ENCODE data around the gene PSTPIP1.

The PSTPIP1 gene

DNA sequence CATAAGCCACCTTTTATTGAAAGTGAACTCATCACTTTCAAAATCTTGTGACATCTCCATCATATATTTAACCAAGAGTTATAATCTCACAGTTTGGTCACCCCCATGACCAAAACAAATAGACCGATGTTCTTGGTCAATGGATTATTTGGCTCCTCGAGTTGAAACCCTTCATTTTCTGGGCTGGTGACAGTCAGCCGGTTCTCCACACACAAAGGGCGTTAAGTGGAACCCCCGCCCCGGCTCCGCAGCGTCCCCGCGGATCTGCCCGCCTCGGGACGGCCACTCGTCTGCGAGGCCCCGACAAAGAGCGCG, 75.2 kb downstream of the PSTPIP1 start:
- no peak for TF ChIP-seq ZNF274 (IDR thresholded peaks at IDR 0.05; ENCODE audit: low read depth, low read length)
- H3K4me3 ChIP-seq (ENCODE audit: low read length), result peak overlapping the region; percentile 71

DNA sequence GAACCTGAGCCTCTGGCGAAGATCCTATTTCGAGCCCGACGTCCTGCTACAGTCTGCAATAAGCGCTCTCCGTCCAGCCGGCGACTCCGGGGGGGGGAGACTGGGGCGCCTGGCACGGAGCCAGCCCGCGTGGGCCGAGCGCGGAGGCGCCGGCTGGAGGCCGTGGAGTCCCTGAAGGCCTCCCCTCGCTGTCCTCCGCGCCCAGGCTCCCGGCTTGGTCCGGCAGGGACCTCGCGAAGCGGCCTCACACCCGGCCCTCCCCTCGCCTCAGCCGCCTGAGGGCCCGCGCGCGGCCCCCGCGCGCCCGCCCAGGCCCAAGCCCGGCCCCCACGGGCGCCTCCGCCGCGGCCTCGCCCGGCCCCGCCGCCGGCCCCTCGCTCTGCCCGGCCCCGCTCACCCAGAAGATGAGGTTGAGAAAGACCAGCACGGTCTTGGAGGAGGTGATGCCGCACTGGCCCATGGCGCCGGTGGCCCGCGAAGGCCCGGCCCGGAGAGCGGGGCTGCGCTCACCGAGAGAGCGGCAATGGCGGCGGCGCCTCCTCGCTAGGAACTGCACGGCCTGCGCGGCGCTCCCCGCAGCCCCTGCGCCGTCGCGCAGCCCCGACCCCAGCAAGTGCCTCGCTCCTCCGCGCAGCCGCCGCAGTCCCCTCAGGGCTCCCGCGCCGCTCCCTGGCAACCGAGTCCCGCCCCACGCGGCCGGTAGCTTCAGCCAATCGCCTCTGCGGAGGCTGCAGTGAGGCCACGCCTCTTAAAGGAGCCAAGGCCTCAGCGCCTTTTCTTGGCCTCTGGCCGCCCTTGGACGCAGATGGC, 75.8 kb downstream of the PSTPIP1 start, which contains the start of gene TSPAN3:
Gene TSPAN3, minus strand, starts transcription at position 615 of the 810 bp plus-strand sequence. Its CDS starts 155 bp downstream, at position 460.
- peak within 1 kb of the TSS; percentile 71 for H3K4me3 ChIP-seq (ENCODE audit: low read length)
- no peak for TF ChIP-seq ZNF274 (IDR thresholded peaks at IDR 0.05; ENCODE audit: low read depth, low read length)

GRCh38 chr15:77071305-77072223, 76.6 kb downstream of the PSTPIP1 start:
- H3K4me3 ChIP-seq (ENCODE audit: low read length), result no peak overlapping the region
- no peak for TF ChIP-seq ZNF274 (IDR thresholded peaks at IDR 0.05; ENCODE audit: low read depth, low read length)

DNA sequence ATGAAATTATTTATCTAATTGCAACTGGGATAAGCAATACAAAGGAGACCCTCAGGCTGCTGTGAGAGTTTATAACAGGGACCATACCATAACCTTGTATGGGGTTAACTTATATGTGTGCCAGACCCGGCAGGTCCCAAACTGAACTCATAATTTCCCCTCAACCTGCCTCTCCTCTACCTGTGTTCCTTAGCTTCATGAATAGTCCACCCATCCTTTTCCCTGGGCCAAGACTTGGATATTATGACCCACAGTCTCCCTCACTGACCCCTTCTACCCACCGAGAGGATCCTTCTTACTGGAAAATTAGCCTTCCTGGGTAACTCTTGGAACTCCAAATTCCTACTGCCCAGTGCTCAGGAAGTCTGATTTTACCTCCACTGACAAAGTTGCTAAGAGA, 79.4 kb downstream of the PSTPIP1 start:
- TF ChIP-seq ZNF274 (IDR thresholded peaks at IDR 0.05; ENCODE audit: low read depth, low read length), result no peak
- no peak overlapping the region for H3K4me3 ChIP-seq (ENCODE audit: low read length)

GRCh38 chr15:77075528-77075927, 80.6 kb downstream of the PSTPIP1 start:
- TF ChIP-seq ZNF274 (IDR thresholded peaks at IDR 0.05; ENCODE audit: low read depth, low read length), result no peak

DNA sequence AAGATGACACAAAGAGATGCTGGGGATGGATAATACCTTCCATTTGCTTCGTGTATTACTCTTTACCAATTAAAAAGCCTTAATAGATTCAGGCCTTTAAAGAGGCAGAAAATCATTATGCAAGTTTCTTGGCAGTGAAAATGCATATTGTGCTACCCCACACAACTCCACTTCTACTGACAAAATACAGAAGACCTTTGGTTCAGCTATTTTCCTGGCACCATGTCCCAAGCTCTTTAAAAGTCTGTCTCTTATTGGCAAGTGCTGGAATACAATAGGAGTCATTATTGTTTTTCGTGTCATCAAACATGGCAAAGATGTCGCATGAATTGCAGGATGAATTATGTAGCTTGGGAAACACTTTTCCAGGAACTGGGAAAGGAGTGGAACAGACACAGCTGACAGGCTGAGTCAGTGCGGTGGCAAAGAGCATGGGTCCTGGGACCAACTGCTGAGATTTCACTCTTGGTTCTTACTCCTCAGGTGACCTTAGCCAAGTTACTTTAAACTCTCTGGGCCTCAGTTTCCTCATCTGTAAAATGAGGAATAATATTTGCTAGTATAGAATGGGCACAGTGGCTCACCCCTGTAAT, 81.5 kb downstream of the PSTPIP1 start:
- no peak for TF ChIP-seq ZNF274 (IDR thresholded peaks at IDR 0.05; ENCODE audit: low read depth, low read length)

More at GRCh38 chr15:77075528-77075927, 80.6 kb downstream of the PSTPIP1 start:
- H3K4me3 ChIP-seq (ENCODE audit: low read length), result no peak overlapping the region

GRCh38 chr15:77081971-77082370, 87.0 kb downstream of the PSTPIP1 start:
- no peak overlapping the region for H3K4me3 ChIP-seq (ENCODE audit: low read length)
- TF ChIP-seq ZNF274 (IDR thresholded peaks at IDR 0.05; ENCODE audit: low read depth, low read length), result no peak

More for the DNA sequence above, 81.5 kb downstream of the PSTPIP1 start:
- H3K4me3 ChIP-seq (ENCODE audit: low read length), result no peak overlapping the region

- TF ChIP-seq ZNF274 (IDR thresholded peaks at IDR 0.05; ENCODE audit: low read depth, low read length), result no peak
- no peak overlapping the region for H3K4me3 ChIP-seq (ENCODE audit: low read length)
These were observed 88.6 kb downstream of the PSTPIP1 start for GRCh38 chr15:77083381-77084160.

GRCh38 chr15:77084436-77084835, 89.5 kb downstream of the PSTPIP1 start:
- TF ChIP-seq ZNF274 (IDR thresholded peaks at IDR 0.05; ENCODE audit: low read depth, low read length), result no peak
- no peak overlapping the region for H3K4me3 ChIP-seq (ENCODE audit: low read length)

- no peak overlapping the region for H3K4me3 ChIP-seq (ENCODE audit: low read length)
- TF ChIP-seq ZNF274 (IDR thresholded peaks at IDR 0.05; ENCODE audit: low read depth, low read length), result no peak
These were observed 90.4 kb downstream of the PSTPIP1 start for GRCh38 chr15:77085297-77085696.
